ENCODE results near the gene ARAP1.

ARAP1 gene

DNA sequence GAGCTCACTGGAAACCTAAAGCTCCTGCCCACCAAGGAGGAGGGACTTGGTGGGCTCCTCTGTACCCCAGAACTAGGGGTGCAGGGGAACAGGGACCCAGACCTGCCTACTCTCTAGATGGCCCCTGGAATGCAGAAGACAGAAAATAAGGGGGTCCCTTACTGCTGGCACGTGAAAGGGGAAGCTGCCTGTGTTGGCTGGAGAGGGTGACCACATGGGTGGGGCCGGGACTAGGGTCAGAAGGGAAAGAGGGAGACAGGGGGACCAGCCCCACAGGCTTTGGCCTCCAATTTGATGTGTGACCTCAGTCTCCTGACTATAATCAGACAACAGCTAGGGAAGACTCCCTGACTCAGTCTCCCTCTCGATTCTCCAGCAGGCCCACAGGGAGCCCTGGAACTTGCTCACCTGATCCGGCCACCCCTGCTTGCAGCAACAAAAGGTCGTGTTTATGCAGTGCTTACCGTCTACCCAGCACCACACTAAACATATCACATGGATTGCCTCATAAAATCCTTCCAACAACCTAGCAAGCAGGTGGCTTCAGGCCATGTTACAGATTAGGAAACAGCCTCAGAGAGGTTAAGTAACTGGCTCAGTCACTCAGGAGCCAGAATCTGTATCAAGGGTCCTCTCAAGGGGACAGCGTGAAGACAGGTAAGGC lies 10.2 kb downstream of the ARAP1 start:
- no peak for DNase-seq

DNA sequence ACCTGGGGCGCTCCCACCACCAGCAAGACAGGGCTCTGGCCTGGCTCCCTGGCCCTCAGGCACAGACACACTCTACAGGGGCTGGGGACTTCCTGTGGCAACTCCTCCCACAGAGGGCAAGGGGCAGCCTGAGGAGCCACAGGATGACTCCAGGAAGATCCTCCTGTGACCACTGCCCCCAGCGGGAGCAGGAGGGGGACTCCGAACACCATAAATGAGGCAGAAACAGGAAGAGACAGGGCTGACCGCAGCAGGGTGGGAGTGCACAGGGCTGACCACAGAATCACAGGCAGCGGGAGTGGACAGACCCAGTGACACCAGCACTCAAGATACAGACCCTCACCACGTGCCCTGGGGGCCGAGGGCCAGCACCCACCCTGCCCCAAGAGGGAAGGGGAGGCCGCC lies 10.8 kb downstream of the ARAP1 start:
- DNase-seq: no peak

DNA sequence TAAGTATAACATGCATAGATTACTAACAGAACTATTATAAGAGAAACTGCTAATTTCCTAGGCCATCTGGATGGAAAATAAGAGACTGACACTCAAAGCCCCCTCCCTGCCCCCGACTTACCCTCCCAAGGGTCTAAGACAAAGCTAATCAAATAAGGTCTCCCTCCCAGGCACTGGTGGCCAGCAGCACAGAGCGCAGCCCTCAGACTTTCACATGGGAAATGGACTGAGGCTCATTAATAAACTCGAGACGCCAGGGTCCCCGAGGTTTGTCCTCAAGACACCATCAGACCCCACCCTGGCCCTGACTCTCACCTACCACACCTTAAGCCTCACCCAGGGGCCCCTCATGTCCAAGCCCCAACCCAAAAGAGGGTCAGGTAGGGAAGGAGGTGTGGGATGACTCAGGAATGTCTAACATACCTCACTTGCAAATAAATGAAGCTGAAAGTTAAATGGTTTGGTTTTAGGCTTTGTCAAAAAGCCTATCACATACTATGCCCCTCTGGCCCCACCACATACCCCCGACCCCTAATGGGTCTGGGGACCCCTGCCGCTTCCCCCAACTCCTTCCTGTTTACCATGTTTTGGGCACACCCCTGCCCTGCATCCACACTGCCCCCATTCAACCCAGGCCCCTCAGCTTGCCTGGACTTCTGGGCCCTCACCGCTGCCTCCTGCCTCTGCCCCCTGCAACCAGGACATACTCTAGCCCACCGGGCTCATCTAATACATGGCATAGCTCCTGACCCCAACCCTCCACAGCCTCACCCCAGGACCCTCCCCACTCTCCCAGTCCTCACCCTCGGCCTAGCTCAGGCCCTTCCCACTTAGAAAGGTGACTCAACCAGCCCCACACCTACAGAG lies 11.4 kb downstream of the ARAP1 start:
- no peak for DNase-seq

DNA sequence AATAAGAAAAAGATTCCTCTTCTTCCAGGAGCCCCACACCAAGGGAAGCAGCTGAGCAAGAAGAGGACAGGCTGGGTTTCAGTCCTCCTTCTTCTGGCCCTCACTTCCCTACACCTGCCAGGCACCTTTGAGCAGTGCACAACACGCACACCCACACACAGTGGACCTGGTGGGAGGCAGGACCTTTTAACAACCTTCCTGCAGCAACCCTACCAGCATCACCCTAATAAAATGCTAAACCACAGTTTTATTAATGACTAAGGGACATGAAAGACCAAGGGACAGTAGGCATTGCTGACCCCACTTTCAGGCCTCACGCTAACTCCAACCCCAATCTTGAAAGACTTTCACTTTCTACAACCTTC lies 12.2 kb downstream of the ARAP1 start:
- DNase-seq: no peak

DNA sequence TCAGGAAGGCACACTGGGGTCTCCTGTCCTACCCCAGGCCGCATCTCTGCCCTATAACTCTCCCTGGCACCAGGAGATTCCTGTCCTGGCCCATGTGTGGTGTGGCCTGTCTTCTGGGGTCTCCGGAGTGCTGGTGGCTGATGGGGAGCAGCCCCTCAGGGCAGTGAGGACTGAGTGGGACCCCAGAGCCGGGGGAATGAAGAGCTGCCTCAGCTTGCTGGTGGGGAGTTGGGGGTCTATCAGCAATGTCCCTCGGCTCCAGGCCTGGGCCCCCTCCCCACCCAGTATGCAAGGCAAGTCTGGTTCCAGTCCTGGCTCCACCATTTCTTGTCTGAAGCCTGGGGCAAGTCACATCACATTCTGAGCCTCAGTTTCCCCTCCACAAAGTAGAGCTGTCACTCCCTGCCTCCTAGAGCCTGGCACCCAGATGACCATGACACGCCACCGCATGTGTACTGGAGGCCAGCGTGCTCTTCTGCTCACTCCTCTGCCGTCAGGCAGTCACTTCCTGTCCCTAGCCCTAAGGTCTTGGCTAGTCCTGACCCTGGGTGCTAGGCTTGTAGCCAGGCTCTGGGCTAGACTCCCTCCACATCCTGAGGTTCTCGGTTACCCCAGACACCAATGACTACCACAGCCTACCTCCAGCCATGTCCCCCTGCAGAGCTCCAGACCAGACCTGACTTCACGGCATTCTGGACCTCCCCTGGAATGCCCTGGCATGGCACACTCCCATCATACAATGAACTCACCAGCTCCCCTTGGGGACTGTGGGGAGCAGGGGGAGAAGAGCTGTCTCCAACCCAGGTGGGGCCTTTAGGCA lies 12.8 kb downstream of the ARAP1 start:
- DNase-seq: no peak

DNA sequence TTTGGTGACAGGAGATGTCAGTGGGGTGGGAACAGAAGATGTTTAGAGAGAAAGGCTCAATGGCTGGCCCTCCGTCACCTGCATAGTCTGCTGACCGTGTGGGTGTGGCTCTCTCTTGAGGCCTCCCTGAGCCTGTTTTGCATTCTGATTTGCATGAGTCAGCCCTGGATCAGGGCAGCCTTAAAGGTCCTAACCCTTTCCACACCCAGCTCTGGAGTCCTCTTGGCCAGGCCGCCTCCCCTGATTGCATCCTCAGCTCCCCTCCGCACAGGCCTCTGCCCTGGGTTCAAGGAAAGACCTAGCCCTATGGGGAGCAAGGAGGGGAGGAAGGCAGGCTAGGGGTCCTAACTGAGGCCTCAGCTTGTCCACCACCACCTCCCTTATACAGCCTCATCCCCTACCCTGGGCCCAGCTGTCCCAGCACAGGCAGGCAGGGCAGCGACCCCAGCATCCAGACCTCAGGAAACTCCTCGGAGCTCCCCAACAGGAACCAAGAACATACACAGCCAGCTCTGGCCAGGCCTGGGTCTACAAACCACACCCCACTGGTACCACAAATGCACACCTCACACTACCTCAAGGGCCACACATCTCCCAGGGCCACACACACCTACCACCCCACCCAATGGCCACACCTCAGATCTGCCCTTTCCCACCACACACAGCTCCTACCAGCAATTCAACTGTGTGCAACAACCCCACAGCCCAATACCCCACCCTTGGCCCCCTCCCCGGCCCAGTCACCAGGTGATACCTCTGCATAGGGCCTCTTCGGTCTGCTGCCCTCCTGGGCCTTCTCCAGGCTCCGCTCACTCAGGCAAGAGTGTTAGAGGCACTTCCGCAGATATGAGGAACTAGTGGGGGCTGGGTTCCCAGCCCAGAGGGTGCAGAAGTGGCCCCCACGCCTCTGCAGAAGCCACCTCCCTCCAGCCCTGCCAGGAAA lies 13.7 kb downstream of the ARAP1 start:
- no peak for DNase-seq

DNA sequence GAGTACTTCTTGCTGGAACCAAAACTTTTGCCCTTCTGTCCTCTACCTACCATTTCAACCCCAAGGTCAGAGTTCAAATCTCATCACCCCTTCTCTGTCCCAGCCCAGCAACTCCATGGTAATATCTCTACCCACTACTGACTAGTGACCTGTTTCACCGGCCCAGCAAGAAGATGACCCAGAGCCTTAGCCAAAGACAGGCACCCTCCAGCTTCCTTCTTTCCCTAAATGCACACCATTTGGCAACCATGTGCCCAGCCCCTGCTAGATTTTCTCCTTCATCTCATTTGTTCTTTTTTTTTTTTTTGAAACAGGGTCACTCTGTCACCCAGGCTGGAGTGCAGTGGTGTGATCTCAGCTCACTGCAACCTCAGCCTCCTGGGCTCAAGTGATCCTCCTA lies 14.9 kb downstream of the ARAP1 start:
- DNase-seq: no peak

DNA sequence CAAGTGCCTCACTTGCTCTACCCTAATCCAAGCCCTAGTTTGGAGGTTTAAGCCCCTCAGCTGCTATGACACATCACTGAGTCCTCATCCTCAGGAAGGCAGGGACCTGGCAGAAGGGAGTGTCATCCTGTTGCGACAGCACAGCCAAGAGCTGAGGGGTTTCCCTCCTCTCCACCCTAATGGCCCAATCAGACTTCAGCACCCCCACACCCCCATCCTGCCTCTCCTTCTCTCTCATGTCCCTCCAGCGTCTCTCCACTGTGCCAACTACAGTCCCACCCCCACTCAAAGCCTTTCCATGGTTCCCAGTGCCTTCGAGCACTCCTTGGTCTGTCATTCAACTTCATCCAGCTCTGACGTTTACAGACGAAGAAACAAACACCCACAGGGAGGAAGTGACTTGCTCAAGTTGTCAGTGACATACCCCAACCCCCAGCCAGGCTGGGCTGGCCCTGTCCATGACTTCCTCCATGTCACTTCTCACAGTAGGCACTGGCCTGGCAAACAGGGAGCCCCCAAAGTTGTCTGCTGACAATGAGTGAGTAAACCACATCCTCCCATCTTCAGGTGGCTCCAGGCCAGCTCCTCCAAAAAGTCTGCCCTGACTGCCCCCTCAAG lies 15.6 kb downstream of the ARAP1 start:
- DNase-seq: peak; percentile 71

DNA sequence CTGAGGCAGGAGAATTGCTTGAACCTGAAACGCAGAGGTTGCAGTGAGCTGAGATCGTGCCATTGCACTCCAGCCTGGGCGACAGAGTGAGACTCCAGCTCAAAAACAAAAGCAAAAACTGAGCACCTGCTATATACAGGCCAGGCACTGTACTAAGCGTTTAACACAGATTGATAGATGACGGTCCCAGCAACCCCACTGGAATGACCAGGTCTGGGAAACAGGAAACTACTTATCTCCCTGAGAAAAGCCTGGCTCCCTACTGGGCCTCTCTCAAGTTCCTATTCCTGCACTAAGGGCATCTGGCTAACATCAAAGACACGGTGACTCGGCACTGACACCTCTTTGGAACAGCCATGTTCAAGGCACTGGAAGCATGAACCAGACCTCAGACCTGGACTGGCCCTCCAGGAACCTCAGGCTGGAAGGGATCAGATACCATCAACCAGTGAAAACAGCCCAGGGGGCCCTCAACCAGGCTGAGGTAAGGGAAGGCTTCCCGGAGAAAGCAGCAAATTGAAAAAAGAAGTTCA lies 16.6 kb downstream of the ARAP1 start:
- DNase-seq: no peak

DNA sequence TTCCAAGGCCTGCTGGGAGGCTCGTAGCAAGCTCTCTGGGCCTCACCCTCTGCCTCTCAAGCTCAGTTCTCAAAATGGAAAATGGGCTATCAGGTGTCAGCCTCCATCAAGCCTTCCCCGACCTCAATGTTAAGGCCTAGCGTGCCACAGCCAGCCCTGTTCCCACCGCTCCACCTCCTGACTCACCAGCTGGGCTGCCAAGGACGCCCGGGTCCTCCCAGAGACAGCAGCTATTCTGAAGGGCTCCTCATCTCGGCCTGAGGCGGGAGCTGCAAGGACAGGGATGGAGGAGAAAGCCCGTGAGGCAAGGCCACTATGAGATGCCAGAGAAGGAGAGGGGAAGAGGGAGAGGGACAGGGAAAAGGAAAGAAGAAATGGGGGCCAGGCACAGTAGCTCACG lies 19.9 kb downstream of the ARAP1 start:
- DNase-seq: no peak

DNA sequence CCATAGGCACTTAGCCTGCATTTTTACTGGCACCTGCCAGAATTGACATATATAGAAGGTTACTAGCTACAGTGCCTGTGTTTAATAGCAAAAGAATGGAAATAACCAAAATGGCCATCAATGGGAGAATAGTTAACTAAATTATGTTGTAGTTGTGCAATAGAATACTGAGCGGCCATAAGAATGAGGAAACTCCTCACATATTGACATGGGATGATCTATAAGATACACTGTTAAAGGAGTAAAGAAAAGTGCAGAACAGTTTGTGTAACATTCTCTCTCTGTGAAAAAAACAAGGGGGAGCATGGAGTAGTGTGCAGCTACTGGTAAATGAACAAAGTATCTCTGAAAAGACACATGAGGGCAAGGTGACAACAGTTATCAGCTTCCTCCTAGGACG lies 21.5 kb downstream of the ARAP1 start:
- DNase-seq: no peak

DNA sequence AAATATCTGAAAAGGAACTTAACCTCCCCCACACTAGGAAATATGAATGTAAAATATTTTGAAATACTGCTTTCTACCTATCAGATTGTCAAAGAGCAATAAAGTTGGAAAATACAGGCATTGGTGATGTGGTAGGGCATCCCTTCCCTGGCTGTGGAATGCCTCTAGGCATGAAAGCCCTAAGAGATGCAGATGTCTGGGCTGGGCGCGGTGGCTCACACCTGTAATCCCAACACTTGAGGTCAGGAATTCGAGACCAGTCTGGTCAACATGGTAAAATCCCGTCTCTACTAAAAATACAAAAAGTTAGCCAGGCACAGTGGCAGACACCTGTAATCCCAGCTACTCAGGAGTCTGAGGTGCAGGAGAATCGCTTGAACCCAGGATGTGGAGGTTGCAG lies 22.0 kb downstream of the ARAP1 start:
- no peak for DNase-seq

DNA sequence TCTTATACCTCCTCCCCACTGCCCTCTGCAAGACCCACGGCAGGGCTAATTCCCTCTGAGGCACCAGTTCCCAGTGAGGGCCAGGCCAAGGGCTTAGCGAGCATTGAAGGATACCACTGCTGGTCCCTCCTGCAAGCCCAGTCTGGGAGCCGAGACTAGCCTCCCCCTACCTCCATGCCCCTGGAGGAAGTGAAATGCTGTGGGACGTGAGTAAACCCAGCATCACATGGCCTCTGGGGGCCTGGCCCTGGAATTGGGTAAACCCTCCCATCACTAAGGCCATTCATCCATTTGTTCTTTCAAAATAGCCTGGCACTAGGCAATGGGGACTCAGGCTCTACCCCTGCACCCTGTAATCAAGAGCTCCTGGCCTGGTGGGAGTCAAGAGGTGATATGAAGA lies 24.7 kb downstream of the ARAP1 start:
- DNase-seq: no peak

DNA sequence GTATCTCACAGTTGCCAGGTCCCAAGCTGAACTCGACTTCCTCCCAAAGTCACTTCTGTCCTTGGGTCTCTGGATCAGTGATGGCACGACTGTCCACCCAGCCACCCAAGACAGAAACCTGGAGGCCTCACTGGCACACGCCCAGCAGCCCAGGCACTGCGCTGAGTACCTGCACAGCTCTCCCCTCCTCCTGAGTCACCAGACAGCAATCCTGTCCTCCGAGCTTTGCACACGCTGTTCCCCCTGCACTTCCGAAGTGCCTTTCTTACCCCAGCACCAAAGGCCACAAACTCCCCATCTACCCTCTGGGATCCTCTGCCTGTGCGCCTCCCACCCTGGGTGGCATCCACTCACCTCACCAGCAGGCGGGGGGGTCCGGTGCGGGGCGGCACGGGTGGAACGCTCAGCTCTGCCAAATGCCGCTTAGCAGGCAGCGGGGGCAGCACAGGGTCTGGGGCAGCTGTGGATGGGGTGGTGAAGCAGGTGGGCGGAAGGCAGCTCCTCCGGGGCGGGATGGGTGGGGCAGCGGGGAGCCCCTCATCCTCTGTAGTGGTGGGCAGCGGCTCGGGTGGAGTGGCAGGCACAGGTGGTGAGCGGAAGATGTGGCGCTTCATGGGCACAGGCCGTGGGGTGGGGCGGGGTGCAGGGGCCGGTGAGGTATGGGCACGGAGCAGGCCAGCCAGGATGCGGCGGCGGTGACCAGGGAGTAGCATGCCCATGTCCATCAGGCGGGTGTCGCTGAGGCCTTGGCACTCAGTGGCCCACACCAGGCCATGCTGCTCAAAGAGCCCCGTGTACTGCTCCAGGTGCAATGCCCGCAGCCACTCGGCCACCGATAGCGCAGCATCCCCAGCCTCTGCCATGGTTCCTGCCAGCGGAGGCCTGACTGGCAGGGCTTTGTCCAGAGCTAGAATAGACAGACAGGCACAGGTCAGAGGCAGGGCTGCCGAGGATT lies 25.7 kb downstream of the ARAP1 start:
- no peak for DNase-seq

DNA sequence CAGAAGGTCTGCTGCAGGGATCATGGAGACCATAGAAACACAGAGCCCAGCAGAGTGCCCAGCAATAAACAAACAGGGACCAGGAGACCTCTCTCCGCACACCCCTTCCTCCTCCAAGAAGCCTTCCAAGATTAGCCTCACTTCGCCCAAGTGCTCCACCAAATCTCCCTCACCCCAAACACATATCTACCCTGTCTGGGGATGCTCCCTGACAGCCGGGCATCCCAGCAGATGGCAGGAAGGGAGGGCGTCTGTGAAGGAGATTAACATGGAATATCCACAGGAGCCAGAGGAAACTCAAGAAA lies 26.5 kb downstream of the ARAP1 start:
- no peak for DNase-seq

DNA sequence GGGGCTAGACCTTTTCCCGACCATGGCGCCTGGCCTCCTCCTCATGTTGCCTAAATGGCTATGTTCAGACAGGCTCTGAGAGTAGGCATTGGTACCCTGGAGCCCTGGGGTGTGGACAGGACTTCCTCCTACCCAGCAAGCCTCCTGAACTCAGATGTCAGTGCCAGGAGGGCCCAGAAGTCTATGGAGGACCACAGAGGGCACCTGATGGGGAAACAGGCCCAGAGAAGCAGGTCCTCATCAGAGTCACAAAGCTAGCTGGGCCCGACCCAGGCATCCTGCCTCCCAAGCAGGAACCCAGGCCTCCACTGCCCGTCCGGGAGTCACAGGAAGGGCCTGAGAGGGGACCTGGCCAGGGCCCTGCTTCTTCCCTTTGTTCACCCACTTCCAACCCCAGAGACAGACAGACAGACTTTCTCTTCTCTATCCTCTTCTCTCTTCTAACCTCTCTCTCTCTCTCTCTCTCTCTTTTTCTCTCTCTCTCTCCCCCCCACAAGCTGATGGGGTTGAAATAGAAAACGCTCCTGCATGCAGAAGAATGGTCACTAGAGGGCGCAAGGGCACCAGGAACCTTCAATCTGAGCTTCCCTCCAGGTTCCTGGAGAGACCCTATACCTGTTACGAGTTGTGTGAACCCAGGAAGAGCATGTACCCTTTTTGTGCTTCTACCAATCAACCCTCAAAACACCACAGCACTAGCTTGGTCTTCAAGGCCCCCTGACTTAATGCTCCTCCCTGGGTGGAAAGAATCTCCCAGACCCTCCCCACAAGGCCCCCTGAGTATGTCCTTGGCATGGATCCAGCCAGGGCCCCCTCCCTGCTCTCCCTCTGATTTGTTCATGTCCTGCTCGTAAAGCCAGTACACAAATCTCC lies 27.1 kb downstream of the ARAP1 start:
- DNase-seq: peak; percentile 86

DNA sequence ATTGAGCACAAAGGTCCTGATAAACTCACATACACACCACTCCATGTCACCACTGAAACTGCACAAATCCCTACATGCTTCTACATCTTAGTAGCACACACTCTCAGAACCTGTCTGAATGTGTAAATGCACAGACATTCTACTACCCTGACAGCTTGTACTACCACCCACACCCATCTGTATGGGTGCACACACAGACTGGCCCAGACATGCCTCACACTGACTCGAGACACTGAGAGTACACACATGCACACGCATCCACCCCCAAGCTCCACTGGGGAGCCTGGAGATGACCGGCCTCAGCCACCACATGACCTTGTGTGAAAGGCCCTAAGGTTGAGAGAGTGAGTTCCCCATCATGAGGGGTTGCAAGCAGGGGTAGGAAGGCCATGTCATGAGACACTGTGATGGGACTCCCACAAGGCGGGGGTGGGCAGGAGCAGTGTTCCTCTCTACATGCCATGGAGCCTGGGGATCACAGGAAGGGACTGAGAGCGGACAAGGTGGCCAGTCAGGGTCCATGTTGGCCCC lies 28.1 kb downstream of the ARAP1 start:
- DNase-seq: no peak

DNA sequence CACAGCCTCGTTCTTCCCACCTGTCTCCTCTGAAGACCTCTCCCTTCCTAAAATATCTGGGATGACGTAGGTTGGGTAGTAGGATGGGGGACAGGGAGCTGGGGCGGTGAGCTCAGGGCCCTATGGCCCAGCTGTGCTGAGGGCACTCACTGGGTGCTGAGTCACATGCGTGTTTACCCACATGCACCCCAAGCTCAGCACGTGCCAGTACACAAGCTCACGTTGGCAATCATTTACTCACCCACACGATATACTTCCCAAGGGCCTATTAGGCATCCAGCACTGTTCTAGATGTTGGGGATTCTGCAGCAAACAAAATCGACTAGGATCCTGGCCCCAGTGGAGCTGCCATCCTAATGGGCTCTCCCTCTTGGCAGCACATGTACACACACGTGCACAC lies 28.7 kb downstream of the ARAP1 start:
- no peak for DNase-seq

DNA sequence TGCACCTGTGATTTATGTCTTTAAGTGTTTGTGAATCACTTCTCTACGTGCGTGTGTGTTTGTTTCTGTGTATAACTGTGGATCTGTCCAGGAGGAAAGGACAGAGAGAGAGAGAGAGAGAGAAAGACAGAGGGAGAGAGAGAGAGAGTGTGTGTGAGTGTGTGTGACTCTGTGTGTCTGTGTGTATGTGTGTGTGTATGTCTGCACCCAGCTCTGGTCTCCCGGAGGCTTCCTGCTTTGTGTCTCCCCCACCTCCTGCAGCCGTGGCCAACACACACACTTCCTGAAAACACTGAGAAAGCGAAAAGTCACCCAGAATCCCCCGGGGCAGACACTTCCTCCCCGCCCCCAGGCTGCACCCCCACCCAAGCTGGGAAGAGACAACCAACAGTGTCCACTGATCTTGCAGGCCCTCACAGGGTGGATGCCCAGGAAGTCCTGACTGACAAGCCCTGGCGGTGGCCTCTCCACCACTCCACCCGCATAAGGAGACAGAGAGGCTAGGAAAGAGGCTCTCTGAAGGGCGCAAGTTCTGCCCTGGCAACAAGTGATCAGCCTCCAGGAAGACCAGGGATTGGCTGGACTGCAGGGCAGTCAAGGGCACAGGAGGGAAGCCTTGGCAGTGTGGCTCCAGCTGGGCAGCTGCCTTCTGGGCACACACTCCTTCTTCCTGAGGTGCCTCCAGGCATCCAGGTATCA lies 30.0 kb downstream of the ARAP1 start:
- peak; percentile 83 for DNase-seq

Measured in stimulated activated CD8-positive, alpha-beta memory T cell treated with anti-CD3 and anti-CD28 coated beads, Interleukin-4, amount 100 ng/mL, for 48 hours (primary cell).